ENCODE results near the gene THOP1. TPM values are rescaled to one million over a fixed set of nuclear protein-coding genes. Genes with fewer than 3 reads are reported as not detected.

The THOP1 gene
- total RNA-seq, 1 donor from 2014 or later, result 29.3 TPM

- no peak for TF ChIP-seq CTCF (IDR thresholded peaks at IDR 0.05)
- peaks cover 23% of the 10 kb centered on the region for H3K36me3 ChIP-seq
- intact Hi-C loops (cut with DNase I), result no loop called here
- no peak overlapping the region for H3K4me3 ChIP-seq
- ATAC-seq (no peak), DNase-seq (no peak)
- H3K4me1 ChIP-seq, result no peaks in the 10 kb centered on the region
- no peaks in the 10 kb centered on the region for H3K27me3 ChIP-seq
- H3K27ac ChIP-seq, result no peak overlapping the region
- no peaks in the 10 kb centered on the region for H3K9me3 ChIP-seq
These were observed 7.8 kb downstream of the THOP1 start for GRCh38 chr19:2793126-2793525.

- Histone ChIP-seq H3K4me1 (no peaks in the 10 kb centered on the region), H3K9me3 (no peaks in the 10 kb centered on the region), H3K36me3 (peaks cover 27% of the 10 kb centered on the region), H3K4me3 (no peak overlapping the region), H3K27me3 (no peaks in the 10 kb centered on the region), H3K27ac (no peak overlapping the region)
- ATAC-seq (no peak), DNase-seq (no peak)
- TF ChIP-seq CTCF (IDR thresholded peaks at IDR 0.05), result no peak
- intact Hi-C loops (cut with DNase I), result no loop called here
These were observed 8.3 kb downstream of the THOP1 start for GRCh38 chr19:2793577-2793976.

GRCh38 chr19:2795827-2796658 lies 10.7 kb downstream of the THOP1 start:
- no peaks in the 10 kb centered on the region for H3K4me1 ChIP-seq
- intact Hi-C loops (cut with DNase I), result no loop called here
- ATAC-seq, result peak; percentile 29
- TF ChIP-seq CTCF (IDR thresholded peaks at IDR 0.05), result no peak
- peaks cover 28% of the 10 kb centered on the region for H3K36me3 ChIP-seq
- no peak for DNase-seq
- no peaks in the 10 kb centered on the region for H3K27me3 ChIP-seq
- no peak overlapping the region for H3K27ac ChIP-seq
- H3K9me3 ChIP-seq, result no peaks in the 10 kb centered on the region
- no peak overlapping the region for H3K4me3 ChIP-seq

- Histone ChIP-seq H3K27me3 (no peaks in the 10 kb centered on the region), H3K27ac (no peak overlapping the region), H3K36me3 (peaks cover 26% of the 10 kb centered on the region), H3K4me1 (no peaks in the 10 kb centered on the region), H3K9me3 (no peaks in the 10 kb centered on the region), H3K4me3 (no peak overlapping the region)
- no peak for DNase-seq
- ATAC-seq, result peak; percentile 6
- no peak for TF ChIP-seq CTCF (IDR thresholded peaks at IDR 0.05)
- intact Hi-C loops (cut with DNase I), result no loop called here
These were observed 11.5 kb downstream of the THOP1 start for GRCh38 chr19:2796659-2797266.

- TF ChIP-seq CTCF (IDR thresholded peaks at IDR 0.05), result no peak
- intact Hi-C loops (cut with DNase I), result no loop called here
- H3K9me3 ChIP-seq, result no peaks in the 10 kb centered on the region
- no peak overlapping the region for H3K27ac ChIP-seq
- DNase-seq (no peak), ATAC-seq (no peak)
- peaks cover 26% of the 10 kb centered on the region for H3K36me3 ChIP-seq
- no peak overlapping the region for H3K4me3 ChIP-seq
- no peaks in the 10 kb centered on the region for H3K4me1 ChIP-seq
- H3K27me3 ChIP-seq, result no peaks in the 10 kb centered on the region
These were observed 12.0 kb downstream of the THOP1 start for GRCh38 chr19:2797280-2797679.

Data from upper lobe of right lung (tissue), 1 donor.